Loucy (cell line): ENCODE measurements around the gene CASP6.

Experiments used
- EZH2phosphoT487 ChIP-seq: fragments of 200-600 bp; IDR thresholded peaks from 2 replicates; pipeline ENCODE4 v1.6.1; 2018; ENCODE audit warnings: antibody characterized with exemption, mild to moderate bottlenecking, moderate library complexity, borderline replicate concordance
- TF ChIP-seq, protein P1 (sequence below): fragments of 200-600 bp; sonication (generic); conservative IDR thresholded peaks from 2 replicates; pipeline ENCODE4 v1.5.1; 2014; ENCODE audit warnings: mild to moderate bottlenecking, antibody characterized with exemption, low read length

DNA sequence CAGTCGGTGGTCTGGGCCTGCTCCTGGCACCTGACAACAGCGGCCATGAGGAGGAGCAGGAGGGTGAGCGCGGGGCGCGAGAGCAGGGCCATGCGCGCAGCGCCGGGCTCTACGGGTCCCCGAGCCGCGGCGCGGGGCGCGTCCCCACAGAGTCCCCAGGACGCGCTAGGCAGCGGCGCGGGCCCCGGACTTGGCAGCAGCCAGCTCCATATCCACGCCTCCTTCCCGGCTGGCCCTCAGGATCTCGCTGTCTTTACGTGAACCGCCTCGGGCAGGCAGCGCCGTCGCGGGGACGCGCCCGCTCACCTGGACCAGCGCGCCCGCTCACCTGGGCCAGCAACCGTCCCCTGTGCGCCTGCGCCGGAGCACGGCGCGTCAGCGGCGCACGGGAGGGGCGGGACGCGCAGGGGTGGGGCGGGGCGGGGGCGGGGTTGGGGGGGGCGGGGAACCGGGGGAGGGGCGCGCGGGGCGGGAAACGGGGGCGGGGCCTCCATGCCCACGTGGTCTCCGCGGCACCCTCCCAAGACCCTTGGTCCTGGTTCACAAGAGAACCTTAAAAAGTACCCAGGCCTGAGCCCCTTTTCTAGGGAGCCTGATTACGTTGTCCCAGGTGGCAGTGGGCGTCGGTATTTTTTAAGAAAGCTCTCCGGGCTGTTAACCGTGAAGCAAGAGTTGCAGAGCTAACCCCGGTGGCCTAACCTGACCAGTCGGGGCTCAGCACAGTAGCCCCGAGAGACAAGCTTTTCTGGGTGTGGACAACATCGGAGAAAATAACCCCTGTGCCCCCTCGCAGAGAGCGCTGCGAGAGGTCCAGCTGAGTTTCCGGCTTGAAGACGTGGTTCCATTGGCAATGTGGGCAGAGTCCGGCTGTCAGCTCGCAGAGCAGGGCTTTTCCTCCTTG, 26.7 kb upstream of the CASP6 start, which contains the start of gene PLA2G12A:
- TF ChIP-seq, protein P1, sequence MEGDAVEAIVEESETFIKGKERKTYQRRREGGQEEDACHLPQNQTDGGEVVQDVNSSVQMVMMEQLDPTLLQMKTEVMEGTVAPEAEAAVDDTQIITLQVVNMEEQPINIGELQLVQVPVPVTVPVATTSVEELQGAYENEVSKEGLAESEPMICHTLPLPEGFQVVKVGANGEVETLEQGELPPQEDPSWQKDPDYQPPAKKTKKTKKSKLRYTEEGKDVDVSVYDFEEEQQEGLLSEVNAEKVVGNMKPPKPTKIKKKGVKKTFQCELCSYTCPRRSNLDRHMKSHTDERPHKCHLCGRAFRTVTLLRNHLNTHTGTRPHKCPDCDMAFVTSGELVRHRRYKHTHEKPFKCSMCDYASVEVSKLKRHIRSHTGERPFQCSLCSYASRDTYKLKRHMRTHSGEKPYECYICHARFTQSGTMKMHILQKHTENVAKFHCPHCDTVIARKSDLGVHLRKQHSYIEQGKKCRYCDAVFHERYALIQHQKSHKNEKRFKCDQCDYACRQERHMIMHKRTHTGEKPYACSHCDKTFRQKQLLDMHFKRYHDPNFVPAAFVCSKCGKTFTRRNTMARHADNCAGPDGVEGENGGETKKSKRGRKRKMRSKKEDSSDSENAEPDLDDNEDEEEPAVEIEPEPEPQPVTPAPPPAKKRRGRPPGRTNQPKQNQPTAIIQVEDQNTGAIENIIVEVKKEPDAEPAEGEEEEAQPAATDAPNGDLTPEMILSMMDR, result no peak
- no peak for TF ChIP-seq EZH2phosphoT487
